GM18511 (cell line): ENCODE data around the gene SETD6.
"Not testable (repeated sequence)": the region's sequence is repeated elsewhere in the genome, so short reads cannot be mapped to it uniquely, and the experiment has no call there.

Experiments used
- ATAC-seq: cut with Tn5 transposase; IDR thresholded peaks from one replicate; pipeline ENCODE4 v1.9.1; 2021; ENCODE audit warnings: mild to moderate bottlenecking, moderate library complexity; ENCODE audit not compliant: unreplicated experiment

SETD6 gene

GRCh38 chr16:58515125-58515870 lies at the start of gene SETD6:
TSS of gene SETD6 (plus strand) at chr16:58515517. CDS start at chr16:58515538, 21 bp downstream.
- ATAC-seq, result peak; percentile 83

GRCh38 chr16:58465817-58466216 lies 49.5 kb upstream of the SETD6 start:
- ATAC-seq, result no peak

GRCh38 chr16:58466396-58466795 lies 48.9 kb upstream of the SETD6 start:
- no peak for ATAC-seq

- ATAC-seq, result no peak
These were observed 47.4 kb upstream of the SETD6 start for GRCh38 chr16:58467905-58468304.

GRCh38 chr16:58471209-58471975 lies 43.9 kb upstream of the SETD6 start:
- ATAC-seq, result no peak

GRCh38 chr16:58472266-58472665 lies 43.1 kb upstream of the SETD6 start:
- ATAC-seq, result no peak

- no peak for ATAC-seq
These were observed 42.5 kb upstream of the SETD6 start for GRCh38 chr16:58472827-58473226.

- ATAC-seq, result no peak
These were observed 41.0 kb upstream of the SETD6 start for GRCh38 chr16:58474296-58474695.

- no peak for ATAC-seq
These were observed 40.2 kb upstream of the SETD6 start for GRCh38 chr16:58475091-58475619.

GRCh38 chr16:58476791-58477190 lies 38.5 kb upstream of the SETD6 start:
- no peak for ATAC-seq

- ATAC-seq, result no peak
These were observed 36.9 kb upstream of the SETD6 start for GRCh38 chr16:58478427-58478826.

- ATAC-seq, result no peak
These were observed 34.0 kb upstream of the SETD6 start for GRCh38 chr16:58481226-58481869.

- no peak for ATAC-seq
These were observed 33.4 kb upstream of the SETD6 start for GRCh38 chr16:58481931-58482330.

- ATAC-seq, result no peak
These were observed 30.0 kb upstream of the SETD6 start for GRCh38 chr16:58485184-58485887.

GRCh38 chr16:58487566-58488351 lies 27.6 kb upstream of the SETD6 start:
- ATAC-seq, result peak; percentile 75

GRCh38 chr16:58488531-58488930 lies 26.8 kb upstream of the SETD6 start:
- ATAC-seq, result no peak

GRCh38 chr16:58490065-58490464 lies 25.3 kb upstream of the SETD6 start:
- no peak for ATAC-seq

- not testable (repeated sequence) for ATAC-seq
These were observed 24.8 kb upstream of the SETD6 start for GRCh38 chr16:58490539-58490938.

- ATAC-seq, result no peak
These were observed 23.3 kb upstream of the SETD6 start for GRCh38 chr16:58492066-58492465.

GRCh38 chr16:58492735-58493134 lies 22.6 kb upstream of the SETD6 start:
- ATAC-seq, result no peak
